ENCODE data around the gene DLGAP4. TPM values are rescaled to one million over a fixed set of nuclear protein-coding genes. Genes with fewer than 3 reads are reported as not detected.

The DLGAP4 gene
- total and polyA plus RNA-seq, 9 of the 15 experiments (the other 6 are each of a cell fraction or from before 2014, with no cell fraction given): 0.31 to 34.1 (median 4.5) TPM

DNA sequence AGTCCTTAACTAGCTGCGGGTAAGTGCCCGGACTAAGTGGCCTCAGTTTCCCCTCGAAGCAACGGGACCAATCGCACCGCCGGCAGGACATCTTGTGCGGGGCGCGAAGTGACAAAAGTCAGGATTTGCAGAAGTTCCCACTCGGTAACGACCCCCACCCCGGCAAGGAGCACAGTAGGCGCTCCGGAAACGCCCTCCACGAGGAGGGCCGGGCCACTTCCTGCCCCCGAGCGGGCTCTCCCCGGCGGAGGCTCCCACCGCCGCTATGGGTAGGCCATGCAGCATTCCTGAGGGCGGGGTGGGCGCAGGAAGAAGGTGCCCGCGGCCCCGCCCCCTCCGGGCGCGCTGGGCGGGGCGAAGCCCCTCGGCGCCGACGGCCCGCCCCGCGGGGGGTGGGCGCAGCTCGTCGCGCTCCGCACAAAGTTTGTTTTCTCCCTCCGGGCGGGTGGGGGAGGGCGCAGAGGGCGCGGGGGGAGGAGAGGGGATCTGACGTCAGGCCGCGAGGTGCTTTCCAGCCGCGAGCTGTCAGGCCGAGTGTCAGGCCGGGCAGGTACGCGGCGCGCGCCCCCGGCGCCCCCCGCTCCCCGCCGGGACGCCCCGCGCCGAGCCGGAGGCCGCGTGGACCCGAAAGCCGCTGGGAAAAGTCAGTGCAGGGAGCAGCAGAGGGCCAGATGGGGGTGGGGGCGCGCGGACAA lies 267.1 kb downstream of the DLGAP4 start, which contains the start of gene TGIF2 (continued):
- TF ChIP-seq JUND (IDR thresholded peaks at IDR 0.05; ENCODE audit: borderline replicate concordance, low read depth, low read length) (peak; percentile 13; the same call in 1 of the 2 replicates), JUND (tag; IDR thresholded peaks at IDR 0.05; ENCODE audit: borderline replicate concordance, low read depth, low read length) (no peak; the same call in 2 of the 3 replicates), ZNF384 (IDR thresholded peaks at IDR 0.05; ENCODE audit: low read depth, low read length) (no peak), ZNF717 (CRISPR knock-in tag; IDR thresholded peaks at IDR 0.05) (no peak), DPF2 (IDR thresholded peaks at IDR 0.05) (peak; percentile 46), JUN (IDR thresholded peaks at IDR 0.05; ENCODE audit: borderline replicate concordance, low read depth, low read length) (no peak), JUN (CRISPR knock-in tag; IDR thresholded peaks at IDR 0.05; ENCODE audit: borderline replicate concordance) (no peak), CCNT2 (IDR thresholded peaks at IDR 0.05; ENCODE audit: borderline replicate concordance, extremely low read depth, insufficient read length, low read depth, low read length) (peak; percentile 88), CBX8 (IDR thresholded peaks at IDR 0.05; ENCODE audit: borderline replicate concordance, extremely low read depth, low read depth, low read length, poor library complexity, severe bottlenecking) (no peak), NFATC3 (IDR thresholded peaks at IDR 0.05) (no peak), MEF2D (tag; conservative IDR thresholded peaks at IDR 0.05; ENCODE audit: low read depth) (0 out of 2 replicates have a peak, but pooled peaks have one; percentile 46), U2AF2 (optimal IDR thresholded peaks at IDR 0.05; ENCODE audit: low read depth, low read length) (no peak), POLR2G (IDR thresholded peaks at IDR 0.05; ENCODE audit: low read depth, low read length) (peak; percentile 87), NBN (IDR thresholded peaks at IDR 0.05; ENCODE audit: low read depth) (no peak), ZNF282 (CRISPR knock-in tag; IDR thresholded peaks at IDR 0.05) (no peak), NFIC (IDR thresholded peaks at IDR 0.05) (no peak), ZBTB8A (IDR thresholded peaks at IDR 0.05; ENCODE audit: partially characterized antibody) (no peak), CXXC5 (CRISPR knock-in tag; IDR thresholded peaks at IDR 0.05) (peak; percentile 70), SMAD4 (CRISPR knock-in tag; conservative IDR thresholded peaks at IDR 0.05) (peak; percentile 63)
- TF ChIP-seq, protein P1, sequence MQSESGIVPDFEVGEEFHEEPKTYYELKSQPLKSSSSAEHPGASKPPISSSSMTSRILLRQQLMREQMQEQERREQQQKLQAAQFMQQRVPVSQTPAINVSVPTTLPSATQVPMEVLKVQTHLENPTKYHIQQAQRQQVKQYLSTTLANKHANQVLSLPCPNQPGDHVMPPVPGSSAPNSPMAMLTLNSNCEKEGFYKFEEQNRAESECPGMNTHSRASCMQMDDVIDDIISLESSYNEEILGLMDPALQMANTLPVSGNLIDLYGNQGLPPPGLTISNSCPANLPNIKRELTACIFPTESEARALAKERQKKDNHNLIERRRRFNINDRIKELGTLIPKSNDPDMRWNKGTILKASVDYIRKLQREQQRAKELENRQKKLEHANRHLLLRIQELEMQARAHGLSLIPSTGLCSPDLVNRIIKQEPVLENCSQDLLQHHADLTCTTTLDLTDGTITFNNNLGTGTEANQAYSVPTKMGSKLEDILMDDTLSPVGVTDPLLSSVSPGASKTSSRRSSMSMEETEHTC (IDR thresholded peaks at IDR 0.05): no peak
- TF ChIP-seq, protein P2, sequence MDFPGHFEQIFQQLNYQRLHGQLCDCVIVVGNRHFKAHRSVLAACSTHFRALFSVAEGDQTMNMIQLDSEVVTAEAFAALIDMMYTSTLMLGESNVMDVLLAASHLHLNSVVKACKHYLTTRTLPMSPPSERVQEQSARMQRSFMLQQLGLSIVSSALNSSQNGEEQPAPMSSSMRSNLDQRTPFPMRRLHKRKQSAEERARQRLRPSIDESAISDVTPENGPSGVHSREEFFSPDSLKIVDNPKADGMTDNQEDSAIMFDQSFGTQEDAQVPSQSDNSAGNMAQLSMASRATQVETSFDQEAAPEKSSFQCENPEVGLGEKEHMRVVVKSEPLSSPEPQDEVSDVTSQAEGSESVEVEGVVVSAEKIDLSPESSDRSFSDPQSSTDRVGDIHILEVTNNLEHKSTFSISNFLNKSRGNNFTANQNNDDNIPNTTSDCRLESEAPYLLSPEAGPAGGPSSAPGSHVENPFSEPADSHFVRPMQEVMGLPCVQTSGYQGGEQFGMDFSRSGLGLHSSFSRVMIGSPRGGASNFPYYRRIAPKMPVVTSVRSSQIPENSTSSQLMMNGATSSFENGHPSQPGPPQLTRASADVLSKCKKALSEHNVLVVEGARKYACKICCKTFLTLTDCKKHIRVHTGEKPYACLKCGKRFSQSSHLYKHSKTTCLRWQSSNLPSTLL (IDR thresholded peaks at IDR 0.05): no peak
- TF ChIP-seq, protein P3, sequence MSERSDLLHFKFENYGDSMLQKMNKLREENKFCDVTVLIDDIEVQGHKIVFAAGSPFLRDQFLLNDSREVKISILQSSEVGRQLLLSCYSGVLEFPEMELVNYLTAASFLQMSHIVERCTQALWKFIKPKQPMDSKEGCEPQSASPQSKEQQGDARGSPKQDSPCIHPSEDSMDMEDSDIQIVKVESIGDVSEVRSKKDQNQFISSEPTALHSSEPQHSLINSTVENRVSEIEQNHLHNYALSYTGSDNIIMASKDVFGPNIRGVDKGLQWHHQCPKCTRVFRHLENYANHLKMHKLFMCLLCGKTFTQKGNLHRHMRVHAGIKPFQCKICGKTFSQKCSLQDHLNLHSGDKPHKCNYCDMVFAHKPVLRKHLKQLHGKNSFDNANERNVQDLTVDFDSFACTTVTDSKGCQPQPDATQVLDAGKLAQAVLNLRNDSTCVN (CRISPR knock-in tag; IDR thresholded peaks at IDR 0.05): no peak
- TF ChIP-seq, protein P4, sequence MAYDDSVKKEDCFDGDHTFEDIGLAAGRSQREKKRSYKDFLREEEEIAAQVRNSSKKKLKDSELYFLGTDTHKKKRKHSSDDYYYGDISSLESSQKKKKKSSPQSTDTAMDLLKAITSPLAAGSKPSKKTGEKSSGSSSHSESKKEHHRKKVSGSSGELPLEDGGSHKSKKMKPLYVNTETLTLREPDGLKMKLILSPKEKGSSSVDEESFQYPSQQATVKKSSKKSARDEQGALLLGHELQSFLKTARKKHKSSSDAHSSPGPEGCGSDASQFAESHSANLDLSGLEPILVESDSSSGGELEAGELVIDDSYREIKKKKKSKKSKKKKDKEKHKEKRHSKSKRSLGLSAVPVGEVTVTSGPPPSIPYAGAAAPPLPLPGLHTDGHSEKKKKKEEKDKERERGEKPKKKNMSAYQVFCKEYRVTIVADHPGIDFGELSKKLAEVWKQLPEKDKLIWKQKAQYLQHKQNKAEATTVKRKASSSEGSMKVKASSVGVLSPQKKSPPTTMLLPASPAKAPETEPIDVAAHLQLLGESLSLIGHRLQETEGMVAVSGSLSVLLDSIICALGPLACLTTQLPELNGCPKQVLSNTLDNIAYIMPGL (CRISPR knock-in tag; IDR thresholded peaks at IDR 0.05): no peak

Measured in K562 (cell line).